ENCODE data around the gene TMBIM4. TPM values are rescaled to one million over a fixed set of nuclear protein-coding genes. Genes with fewer than 3 reads are reported as not detected.

TMBIM4 gene
- polyA plus RNA-seq, 2 of the 4 experiments (the other 2 are of a cell fraction), result 55.9 to 87.4 TPM

DNA sequence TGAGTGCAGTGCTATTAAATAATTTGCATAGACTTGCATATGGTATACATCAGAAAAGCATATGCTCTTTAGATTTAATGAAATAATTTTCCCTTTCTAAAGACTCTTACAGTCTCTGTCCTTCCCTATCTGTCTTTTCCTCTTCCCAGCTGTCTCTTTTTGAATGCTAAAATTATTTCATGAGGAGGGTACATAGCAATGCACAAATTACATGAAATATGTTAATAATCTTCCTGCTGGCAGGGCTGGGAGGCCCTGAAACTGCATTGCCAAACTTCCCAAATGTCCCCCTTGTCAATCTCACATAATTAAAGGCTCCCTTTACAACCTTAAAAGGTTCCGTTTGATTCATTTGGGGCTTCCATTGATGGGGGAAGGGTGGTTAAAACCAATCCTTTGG lies 61.4 kb downstream of the TMBIM4 start:
- ChIA-PET POLR2A (interaction anchor here (1.4 kb wide), 1 partner anchor 23 kb away, joined by 3 read pairs; no protein-coding TSS in a partner anchor), CTCF (interaction anchor here (1.0 to 3.4 kb wide), 7 partner anchors 10 to 1218 kb away, joined by 3 to 43 read pairs (median 9); no protein-coding TSS in a partner anchor)
- H3K4me3 ChIP-seq, result no peak overlapping the region
- no peak overlapping the region for H3K27ac ChIP-seq
- no peaks in the 10 kb centered on the region for H3K9me3 ChIP-seq
- no peak for ATAC-seq
- WGBS (ENCODE audit: missing lambda C conversion rate), result 95% methylated on average over 1 of the region's 1 CpG
- no peaks in the 10 kb centered on the region for H3K4me1 ChIP-seq
- no peak for DNase-seq (ENCODE audit: low read depth in 1 of 2, low spot score in 1 of 2)
- no peak for TF ChIP-seq MAX (IDR thresholded peaks at IDR 0.05)
- no peak for TF ChIP-seq JUNB (IDR thresholded peaks at IDR 0.05)
- no peak for TF ChIP-seq KDM5A (IDR thresholded peaks at IDR 0.05)
- TF ChIP-seq SREBF2 (IDR thresholded peaks at IDR 0.05), result no peak
- TF ChIP-seq RNF2 (IDR thresholded peaks at IDR 0.05; ENCODE audit: borderline replicate concordance, low read depth), result no peak
- TF ChIP-seq ZSCAN20 (CRISPR knock-in tag; IDR thresholded peaks at IDR 0.05), result no peak
- no peak for TF ChIP-seq EHF (CRISPR knock-in tag; IDR thresholded peaks at IDR 0.05)
- TF ChIP-seq, protein P1, sequence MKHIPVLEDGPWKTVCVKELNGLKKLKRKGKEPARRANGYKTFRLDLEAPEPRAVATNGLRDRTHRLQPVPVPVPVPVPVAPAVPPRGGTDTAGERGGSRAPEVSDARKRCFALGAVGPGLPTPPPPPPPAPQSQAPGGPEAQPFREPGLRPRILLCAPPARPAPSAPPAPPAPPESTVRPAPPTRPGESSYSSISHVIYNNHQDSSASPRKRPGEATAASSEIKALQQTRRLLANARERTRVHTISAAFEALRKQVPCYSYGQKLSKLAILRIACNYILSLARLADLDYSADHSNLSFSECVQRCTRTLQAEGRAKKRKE (CRISPR knock-in tag; IDR thresholded peaks at IDR 0.05; ENCODE audit: low read depth), result no peak
- no peak for TF ChIP-seq NPAS2 (CRISPR knock-in tag; IDR thresholded peaks at IDR 0.05; ENCODE audit: borderline replicate concordance)
- no peak for TF ChIP-seq HES2 (IDR thresholded peaks at IDR 0.05)
- TF ChIP-seq GATA3 (IDR thresholded peaks at IDR 0.05; ENCODE audit: borderline replicate concordance), result no peak
- no peak overlapping the region for H3K4me2 ChIP-seq
- no peak for FAIRE-seq

- no peaks in the 10 kb centered on the region for H3K9me3 ChIP-seq
- TF ChIP-seq SMC3 (IDR thresholded peaks at IDR 0.05) (peak; percentile 72), FOXS1 (CRISPR knock-in tag; IDR thresholded peaks at IDR 0.05) (no peak), RAD21 (conservative IDR thresholded peaks at IDR 0.05 in 1 of 2, IDR thresholded peaks at IDR 0.05 in 1 of 2) (peak; percentile 77 to 82), NFE2L2 (conservative IDR thresholded peaks at IDR 0.05; ENCODE audit: low read length) (no peak), CBX2 (IDR thresholded peaks at IDR 0.05; ENCODE audit: borderline replicate concordance, low read depth) (no peak), EHF (CRISPR knock-in tag; IDR thresholded peaks at IDR 0.05) (no peak), TP53 (CRISPR knock-in tag; IDR thresholded peaks at IDR 0.05) (no peak), CEBPB (IDR thresholded peaks at IDR 0.05) (peak; percentile 91 to 97), HDAC2 (IDR thresholded peaks at IDR 0.05) (no peak), CTCF (IDR thresholded peaks at IDR 0.05) (peak; percentile 75)
- TF ChIP-seq, protein P2, sequence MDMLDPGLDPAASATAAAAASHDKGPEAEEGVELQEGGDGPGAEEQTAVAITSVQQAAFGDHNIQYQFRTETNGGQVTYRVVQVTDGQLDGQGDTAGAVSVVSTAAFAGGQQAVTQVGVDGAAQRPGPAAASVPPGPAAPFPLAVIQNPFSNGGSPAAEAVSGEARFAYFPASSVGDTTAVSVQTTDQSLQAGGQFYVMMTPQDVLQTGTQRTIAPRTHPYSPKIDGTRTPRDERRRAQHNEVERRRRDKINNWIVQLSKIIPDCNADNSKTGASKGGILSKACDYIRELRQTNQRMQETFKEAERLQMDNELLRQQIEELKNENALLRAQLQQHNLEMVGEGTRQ (IDR thresholded peaks at IDR 0.05), result no peak
- TF ChIP-seq, protein P3, sequence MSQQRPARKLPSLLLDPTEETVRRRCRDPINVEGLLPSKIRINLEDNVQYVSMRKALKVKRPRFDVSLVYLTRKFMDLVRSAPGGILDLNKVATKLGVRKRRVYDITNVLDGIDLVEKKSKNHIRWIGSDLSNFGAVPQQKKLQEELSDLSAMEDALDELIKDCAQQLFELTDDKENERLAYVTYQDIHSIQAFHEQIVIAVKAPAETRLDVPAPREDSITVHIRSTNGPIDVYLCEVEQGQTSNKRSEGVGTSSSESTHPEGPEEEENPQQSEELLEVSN (IDR thresholded peaks at IDR 0.05; ENCODE audit: borderline replicate concordance, low read depth), result no peak
- ChIA-PET POLR2A (interaction anchor here (1.4 kb wide), 1 partner anchor 24 kb away, joined by 3 read pairs; no protein-coding TSS in a partner anchor), CTCF (interaction anchor here (0.5 to 3.4 kb wide), 23 partner anchors 9 to 1218 kb away, joined by 3 to 43 read pairs (median 4); partner anchors contain the start of gene LLPH)
- WGBS (ENCODE audit: missing lambda C conversion rate), result 10% methylated on average over 9 of the region's 9 CpGs
- no peaks in the 10 kb centered on the region for H3K4me1 ChIP-seq
- 0 out of 6 replicates have a peak overlapping the region, but pooled peaks of 1 of the 2 experiments have one; percentile 16 for H3K27ac ChIP-seq
- FAIRE-seq (peak; percentile 86), ATAC-seq (peak; percentile 91 to 97), DNase-seq (ENCODE audit: low read depth in 1 of 2, low spot score in 1 of 2) (peak; percentile 69 to 92)
- no peak overlapping the region for H3K4me3 ChIP-seq
- peak overlapping the region; percentile 32; the same call in 2 of the 3 replicates for H3K4me2 ChIP-seq
Measured at GRCh38 chr12:66107451-66107915, 62.3 kb downstream of the TMBIM4 start.

Measured in A549 (cell line).